Fibroblast of upper back skin (primary cell): ENCODE data around the gene WDR86.

Source experiments
- DNase-seq: peaks from one replicate; pipeline ENCODE4 v3.0.0-alpha.2; 2013

WDR86 gene

DNA sequence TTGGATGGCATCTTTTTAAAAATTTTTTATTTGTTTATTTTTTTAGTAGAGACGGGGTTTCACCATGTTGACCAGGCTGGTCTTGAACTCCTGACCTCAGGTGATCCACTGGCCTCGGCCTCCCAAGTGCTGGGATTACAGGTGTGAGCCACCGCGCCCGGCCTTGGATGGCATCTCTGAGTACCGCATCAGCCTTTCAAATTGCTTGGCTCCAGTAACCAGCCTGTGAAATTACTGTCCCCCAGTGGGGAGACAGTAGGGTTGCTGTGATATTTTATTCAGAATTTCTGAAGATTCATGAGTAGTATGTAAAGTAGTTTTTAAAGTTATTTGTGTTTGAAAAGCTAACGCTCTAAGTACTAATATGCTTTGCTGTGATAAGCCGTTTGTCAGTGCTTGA lies 67.0 kb downstream of the WDR86 start:
- no peak for DNase-seq

GRCh38 chr7:151342102-151342646 lies 67.7 kb downstream of the WDR86 start:
- DNase-seq: no peak

GRCh38 chr7:151341357-151342101 lies 68.3 kb downstream of the WDR86 start, which contains the start of gene NUB1:
Gene NUB1, plus strand, starts transcription at chr7:151341812. Its CDS starts 3,538 bp downstream, at chr7:151345350.
- DNase-seq: peak; percentile 80

- DNase-seq: no peak
These were observed 69.0 kb downstream of the WDR86 start for GRCh38 chr7:151340794-151341356.

DNA sequence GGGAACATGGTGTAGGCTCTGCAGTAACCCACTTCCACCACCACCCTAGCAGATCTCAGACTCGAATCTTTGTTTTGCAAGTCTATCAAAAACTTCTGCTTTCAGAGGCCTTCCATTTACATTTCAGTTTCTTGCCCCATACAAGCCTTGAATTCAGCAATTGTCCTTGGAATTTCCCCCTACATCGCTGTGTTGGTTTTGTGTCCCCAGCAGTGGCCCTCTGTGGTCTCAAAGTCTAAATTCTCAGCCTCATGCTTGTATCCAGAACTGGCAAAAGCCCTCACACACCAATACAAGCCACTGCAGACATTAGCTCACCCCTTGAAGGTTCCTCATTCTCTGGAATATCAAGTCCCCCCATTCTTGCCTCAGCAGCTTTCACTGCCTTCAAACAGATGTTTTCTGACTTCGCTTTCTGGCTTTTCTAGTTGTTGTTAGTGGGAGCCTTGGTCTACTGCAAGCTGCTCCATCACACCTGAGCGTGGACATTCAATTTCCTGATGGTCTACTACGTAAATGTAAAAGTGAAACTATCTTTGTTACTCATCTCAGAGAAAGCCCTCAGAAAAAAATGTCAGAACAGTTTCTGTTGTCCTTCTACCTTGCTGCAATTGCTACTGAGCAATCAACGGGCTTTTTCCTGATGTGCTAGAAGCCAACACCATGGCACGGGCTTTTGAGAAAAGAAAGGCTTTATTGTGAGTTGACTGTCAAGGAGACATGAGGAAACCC lies 70.0 kb downstream of the WDR86 start:
- no peak for DNase-seq

GRCh38 chr7:151338809-151339208 lies 71.0 kb downstream of the WDR86 start:
- DNase-seq: no peak

- no peak for DNase-seq
These were observed 72.5 kb downstream of the WDR86 start for GRCh38 chr7:151337346-151337745.

- no peak for DNase-seq
These were observed 73.7 kb downstream of the WDR86 start for GRCh38 chr7:151336027-151336708.

DNA sequence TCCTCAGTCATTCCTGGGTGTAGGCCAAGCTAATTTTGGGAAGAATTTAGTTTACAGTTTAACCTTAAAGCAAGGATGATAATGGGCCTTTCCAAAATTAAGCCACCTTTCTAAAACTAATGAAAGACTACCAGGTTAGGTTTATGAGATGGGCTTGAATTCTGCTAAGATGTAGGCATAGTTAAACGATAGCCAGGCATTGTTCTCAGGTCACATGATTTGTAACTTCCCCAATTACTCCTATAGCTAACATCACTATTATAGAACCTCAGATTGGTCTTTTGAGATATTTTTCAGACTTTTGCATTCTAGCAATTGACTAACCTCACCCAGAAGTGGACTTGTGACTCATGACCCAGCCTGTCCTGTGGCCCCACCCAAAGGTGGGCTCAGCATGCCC lies 75.2 kb downstream of the WDR86 start:
- DNase-seq: no peak
